Caco-2 (cell line): ENCODE data around the gene NAALADL2. TPM values are rescaled to one million over a fixed set of nuclear protein-coding genes. Genes with fewer than 3 reads are reported as not detected.

Source experiments
- BruUV-seq: library from RNA; stranded (reverse); fragments of 400-500 nt; replicated peaks from 2 replicates; lab custom pipeline; 2021; lab: Mats Ljungman, UMichigan
- CTCF ChIA-PET: fragments of 300-600 bp; sonication (Branson Sonifier 250); formaldehyde crosslinking; loops from one replicate; lab custom pipeline; 2022; ENCODE audit warnings: antibody characterized with exemption; lab: Charles Lee
- POLR2A ChIA-PET: fragments of 300-600 bp; sonication (Branson Sonifier 250); formaldehyde crosslinking; loops from one replicate; lab custom pipeline; 2022; ENCODE audit warnings: antibody characterized with exemption; lab: Charles Lee
- DNase-seq, 2 experiments: peaks; one replicate each; pipeline versions ENCODE4 v3.0.0 to v3.0.0-alpha.2; 2020 to 2022
- H3K27me3 ChIP-seq: replicated peaks from 2 replicates; pipeline ENCODE4 v1.6.0; 2011; ENCODE audit warnings: low read length; ENCODE audit not compliant: control insufficient read depth, insufficient read depth
- H3K36me3 ChIP-seq: 2 replicates; pipeline ENCODE4 v1.5.1; 2011; ENCODE audit warnings: low read length; ENCODE audit not compliant: control insufficient read depth, insufficient read depth
- H3K4me1 ChIP-seq: fragments of 250-450 bp; sonication (Bioruptor Pico); 2 replicates; pipeline ENCODE4 v1.5.1; 2020; ENCODE audit warnings: mild to moderate bottlenecking
- H3K4me3 ChIP-seq: 2 replicates; pipeline ENCODE4 v1.5.1; 2011; ENCODE audit warnings: low read depth, mild to moderate bottlenecking, control low read depth, low read length
- H3K9me3 ChIP-seq: fragments of 250-450 bp; sonication (Bioruptor Pico); 2 replicates; pipeline ENCODE4 v1.5.1; 2020; ENCODE audit warnings: mild to moderate bottlenecking, moderate library complexity
- H3K27ac Mint-ChIP-seq: one replicate; pipeline ENCODE4 v1.8.0; 2022; ENCODE audit warnings: mixed read lengths; ENCODE audit not compliant: unreplicated experiment
- H3K27me3 Mint-ChIP-seq: one replicate; pipeline ENCODE4 v1.8.0; 2022; ENCODE audit warnings: mixed read lengths; ENCODE audit not compliant: insufficient read depth, unreplicated experiment
- H3K36me3 Mint-ChIP-seq: one replicate; pipeline ENCODE4 v1.8.0; 2022; ENCODE audit warnings: mild to moderate bottlenecking, mixed read lengths; ENCODE audit not compliant: insufficient read depth, unreplicated experiment
- H3K4me1 Mint-ChIP-seq: one replicate; pipeline ENCODE4 v1.8.0; 2022; ENCODE audit warnings: low read depth, mixed read lengths; ENCODE audit not compliant: unreplicated experiment
- H3K4me3 Mint-ChIP-seq: one replicate; pipeline ENCODE4 v1.8.0; 2022; ENCODE audit warnings: mild to moderate bottlenecking, moderate library complexity, mixed read lengths; ENCODE audit not compliant: unreplicated experiment
- H3K9me3 Mint-ChIP-seq: one replicate; pipeline ENCODE4 v1.8.0; 2022; ENCODE audit warnings: mixed read lengths; ENCODE audit not compliant: unreplicated experiment
- CTCF ChIP-seq, 2 experiments: fragments of 200-600 bp in 1 of 2; IDR thresholded peaks; 1 replicate in 1 of 2; 2 replicates in 1 of 2; pipeline versions ENCODE4 v1.5.1 to v1.8.0; 2011 to 2022; ENCODE audit warnings: antibody characterized with exemption in 1 of 2, control low read depth in 1 of 2, inconsistent platforms in 1 of 2, low read depth in 1 of 2, low read length in 1 of 2, mild to moderate bottlenecking in 1 of 2, moderate library complexity in 1 of 2; ENCODE audit not compliant: insufficient read depth in 1 of 2, severe bottlenecking in 1 of 2, unreplicated experiment in 1 of 2
- intact Hi-C: fragments of 100-400 bp; cut with micrococcal nuclease; formaldehyde crosslinking; loops from one replicate; pipeline ENCODE4 v1.10.0; 2022; ENCODE audit not compliant: unreplicated experiment
- total RNA-seq: library from RNA; stranded (reverse); gene quantifications from 2 replicates; pipeline ENCODE4 v1.2.3, GENCODE V29; 2022

The NAALADL2 gene
- total RNA-seq, 1 experiment from 2014 or later: 4.4 TPM

GRCh38 chr3:175590745-175591144 is 731.6 kb downstream of the NAALADL2 start:
- intact Hi-C loops: no loop called here
- DNase-seq: no peak
- no peak for TF ChIP-seq CTCF (IDR thresholded peaks at IDR 0.05; ENCODE audit: insufficient read depth in 1 of 2, low read depth in 1 of 2, low read length in 1 of 2, severe bottlenecking in 1 of 2, unreplicated experiment in 1 of 2)
- no peaks in the 10 kb centered on the region for H3K27me3 ChIP-seq
- Mint-ChIP-seq H3K27me3 (no peaks in the 10 kb centered on the region), H3K27ac (no peak overlapping the region), H3K9me3 (peaks cover 9% of the 10 kb centered on the region), H3K36me3 (no peaks in the 10 kb centered on the region), H3K4me1 (no peaks in the 10 kb centered on the region), H3K4me3 (no peak overlapping the region)
- POLR2A ChIA-PET: no interaction called here
- BruUV-seq: no TSS peak
- no peaks in the 10 kb centered on the region for H3K4me1 ChIP-seq
- CTCF ChIA-PET: no interaction called here
- no peaks in the 10 kb centered on the region for H3K36me3 ChIP-seq
- H3K4me3 ChIP-seq: no peak overlapping the region
- no peaks in the 10 kb centered on the region for H3K9me3 ChIP-seq

- DNase-seq: no peak
- no peaks in the 10 kb centered on the region for H3K9me3 ChIP-seq
- no peak for TF ChIP-seq CTCF (IDR thresholded peaks at IDR 0.05; ENCODE audit: insufficient read depth in 1 of 2, low read depth in 1 of 2, low read length in 1 of 2, severe bottlenecking in 1 of 2, unreplicated experiment in 1 of 2)
- H3K27me3 ChIP-seq: no peaks in the 10 kb centered on the region
- CTCF ChIA-PET: no interaction called here
- no peaks in the 10 kb centered on the region for H3K36me3 ChIP-seq
- no peaks in the 10 kb centered on the region for H3K4me1 ChIP-seq
- H3K9me3 Mint-ChIP-seq: peaks cover 9% of the 10 kb centered on the region
- no TSS peak for BruUV-seq
- no peaks in the 10 kb centered on the region for H3K27me3 Mint-ChIP-seq
- H3K4me3 Mint-ChIP-seq: no peak overlapping the region
- no peaks in the 10 kb centered on the region for H3K4me1 Mint-ChIP-seq
- no peak overlapping the region for H3K27ac Mint-ChIP-seq
- no peaks in the 10 kb centered on the region for H3K36me3 Mint-ChIP-seq
- no peak overlapping the region for H3K4me3 ChIP-seq
- intact Hi-C loops: no loop called here
- POLR2A ChIA-PET: no interaction called here
These were observed 732.2 kb downstream of the NAALADL2 start for GRCh38 chr3:175591375-175591774.

GRCh38 chr3:175593331-175593730 is 734.2 kb downstream of the NAALADL2 start:
- no peaks in the 10 kb centered on the region for H3K27me3 ChIP-seq
- CTCF ChIA-PET: no interaction called here
- intact Hi-C loops: no loop called here

More at GRCh38 chr3:175593331-175593730, 734.2 kb downstream of the NAALADL2 start:
- POLR2A ChIA-PET: no interaction called here
- H3K27ac Mint-ChIP-seq: no peak overlapping the region
- H3K36me3 Mint-ChIP-seq: no peaks in the 10 kb centered on the region
- H3K4me3 Mint-ChIP-seq: no peak overlapping the region
- no TSS peak for BruUV-seq
- TF ChIP-seq CTCF (IDR thresholded peaks at IDR 0.05; ENCODE audit: insufficient read depth in 1 of 2, low read depth in 1 of 2, low read length in 1 of 2, severe bottlenecking in 1 of 2, unreplicated experiment in 1 of 2): no peak
- no peaks in the 10 kb centered on the region for H3K4me1 ChIP-seq
- no peak for DNase-seq
- no peaks in the 10 kb centered on the region for H3K9me3 ChIP-seq
- no peaks in the 10 kb centered on the region for H3K4me1 Mint-ChIP-seq
- H3K27me3 Mint-ChIP-seq: no peaks in the 10 kb centered on the region
- H3K36me3 ChIP-seq: no peaks in the 10 kb centered on the region
- no peak overlapping the region for H3K4me3 ChIP-seq
- H3K9me3 Mint-ChIP-seq: peaks cover 9% of the 10 kb centered on the region
